Measurements from ENCODE around the gene TNPO2.

- TF ChIP-seq EZH2phosphoT487 (IDR thresholded peaks at IDR 0.05; ENCODE audit: insufficient read depth, low read depth) = no peak
- TF ChIP-seq EZH2 (IDR thresholded peaks at IDR 0.05; ENCODE audit: insufficient read depth, poor library complexity, severe bottlenecking) = no peak
These were observed 37.9 kb downstream of the TNPO2 start for GRCh38 chr19:12685831-12686230.

Data from GM23248 (cell line).